A549 (cell line): ENCODE data around the gene ZDHHC17.

Experiments used
- CHD2 ChIP-seq: fragments of 150-350 bp; IDR thresholded peaks from 2 replicates; pipeline ENCODE4 v1.6.1; 2014; ENCODE audit warnings: low read length; ENCODE audit not compliant: partially characterized antibody
- EHMT2 ChIP-seq: fragments of 200-600 bp; sonication (generic); IDR thresholded peaks from 2 replicates; pipeline ENCODE4 v1.6.1; 2016; ENCODE audit warnings: antibody characterized with exemption, low read depth, mild to moderate bottlenecking, moderate library complexity
- EP300 ChIP-seq, 2 experiments: fragments of >200 bp; sonication (Bioruptor Twin); formaldehyde crosslinking; IDR thresholded peaks; 2 replicates in 1 of 2; 3 replicates in 1 of 2; pipeline ENCODE4 v1.6.1; 2016 to 2017
- HDAC2 ChIP-seq: fragments of 200-600 bp; sonication (generic); IDR thresholded peaks from 2 replicates; pipeline ENCODE4 v1.6.1; 2016
- JUN ChIP-seq, 2 experiments: fragments of >200 bp; sonication (Bioruptor Twin); formaldehyde crosslinking; IDR thresholded peaks; 2 replicates in 1 of 2; 3 replicates in 1 of 2; pipeline ENCODE4 v1.6.1; 2016 to 2017
- MAFK ChIP-seq: fragments of 450-650 bp; IDR thresholded peaks from 2 replicates; pipeline ENCODE4 v1.6.1; 2014; ENCODE audit not compliant: partially characterized antibody
- POLR2A ChIP-seq: IDR thresholded peaks from 2 replicates; pipeline ENCODE4 v1.6.1; 2012; ENCODE audit warnings: mild to moderate bottlenecking, low read length
- RAD21 ChIP-seq, 2 experiments: fragments of >200 bp in 1 of 2; sonication (Bioruptor Twin) in 1 of 2; formaldehyde crosslinking in 1 of 2; IDR thresholded peaks in 1 of 2; conservative IDR thresholded peaks in 1 of 2; 2 replicates in 1 of 2; 3 replicates in 1 of 2; pipeline ENCODE4 v1.6.1; 2012 to 2018; ENCODE audit warnings: inconsistent platforms in 1 of 2
- RCOR1 ChIP-seq: fragments of 150-350 bp; IDR thresholded peaks from 2 replicates; pipeline ENCODE4 v1.6.1; 2014; ENCODE audit warnings: antibody characterized with exemption, low read length, low read depth
- ZC3H11A ChIP-seq: fragments of 450-650 bp; IDR thresholded peaks from 2 replicates; pipeline ENCODE4 v1.6.1; 2014; ENCODE audit warnings: antibody characterized with exemption, mild to moderate bottlenecking
- TF ChIP-seq, protein P1 (sequence below): fragments of >200 bp; sonication (Bioruptor Twin); formaldehyde crosslinking; IDR thresholded peaks from 3 replicates; pipeline ENCODE4 v1.5.1; 2016
- TF ChIP-seq, protein P2 (sequence below): fragments of 200-600 bp; sonication (generic); IDR thresholded peaks from 2 replicates; pipeline ENCODE4 v1.6.1; 2016; ENCODE audit warnings: antibody characterized with exemption, mild to moderate bottlenecking, moderate library complexity
- TF ChIP-seq, protein P3 (sequence below): IDR thresholded peaks from 2 replicates; pipeline ENCODE4 v1.6.1; 2012
- TF ChIP-seq, protein P4 (sequence below): fragments of 150-350 bp; IDR thresholded peaks from 2 replicates; pipeline ENCODE4 v1.6.1; 2014; ENCODE audit warnings: low read depth, mild to moderate bottlenecking, low read length

DNA sequence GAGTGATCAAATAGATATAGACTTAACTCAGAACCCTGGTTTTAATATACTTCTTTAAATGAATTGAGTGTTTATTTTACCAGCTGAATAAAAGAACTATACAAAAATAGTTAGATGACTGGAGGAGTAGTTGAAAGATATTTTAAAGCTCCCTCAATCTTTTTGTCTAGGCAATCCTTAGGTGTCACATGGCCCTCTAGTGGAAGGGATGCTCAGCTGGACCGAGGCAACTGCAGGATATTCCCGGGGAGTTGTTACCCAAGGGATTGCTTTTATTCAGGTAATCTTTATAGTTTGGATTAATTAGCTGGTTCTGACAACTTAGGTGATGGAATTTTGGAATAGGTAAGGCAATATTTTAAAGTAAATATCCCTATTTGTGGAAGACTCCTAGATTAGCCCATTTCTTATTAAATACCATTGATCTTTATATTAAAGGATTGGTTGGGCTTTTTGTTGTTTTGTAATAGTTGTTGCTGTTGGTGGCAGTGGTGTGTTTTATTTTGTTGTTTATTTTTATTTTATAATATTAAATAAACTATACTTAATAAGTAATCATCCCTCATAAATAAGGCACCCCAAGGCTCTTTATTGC lies 57.1 kb downstream of the ZDHHC17 start:
- no peak for TF ChIP-seq POLR2A
- TF ChIP-seq EP300 (IDR thresholded peaks at IDR 0.05) = no peak
- TF ChIP-seq HDAC2 = no peak
- peak; percentile 53 to 67; a peak in 4 of 5 replicates for TF ChIP-seq RAD21 (conservative IDR thresholded peaks at IDR 0.05 in 1 of 2, IDR thresholded peaks at IDR 0.05 in 1 of 2)
- TF ChIP-seq, protein P1, sequence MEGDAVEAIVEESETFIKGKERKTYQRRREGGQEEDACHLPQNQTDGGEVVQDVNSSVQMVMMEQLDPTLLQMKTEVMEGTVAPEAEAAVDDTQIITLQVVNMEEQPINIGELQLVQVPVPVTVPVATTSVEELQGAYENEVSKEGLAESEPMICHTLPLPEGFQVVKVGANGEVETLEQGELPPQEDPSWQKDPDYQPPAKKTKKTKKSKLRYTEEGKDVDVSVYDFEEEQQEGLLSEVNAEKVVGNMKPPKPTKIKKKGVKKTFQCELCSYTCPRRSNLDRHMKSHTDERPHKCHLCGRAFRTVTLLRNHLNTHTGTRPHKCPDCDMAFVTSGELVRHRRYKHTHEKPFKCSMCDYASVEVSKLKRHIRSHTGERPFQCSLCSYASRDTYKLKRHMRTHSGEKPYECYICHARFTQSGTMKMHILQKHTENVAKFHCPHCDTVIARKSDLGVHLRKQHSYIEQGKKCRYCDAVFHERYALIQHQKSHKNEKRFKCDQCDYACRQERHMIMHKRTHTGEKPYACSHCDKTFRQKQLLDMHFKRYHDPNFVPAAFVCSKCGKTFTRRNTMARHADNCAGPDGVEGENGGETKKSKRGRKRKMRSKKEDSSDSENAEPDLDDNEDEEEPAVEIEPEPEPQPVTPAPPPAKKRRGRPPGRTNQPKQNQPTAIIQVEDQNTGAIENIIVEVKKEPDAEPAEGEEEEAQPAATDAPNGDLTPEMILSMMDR = peak; percentile 64
- no peak for TF ChIP-seq JUN (IDR thresholded peaks at IDR 0.05)
- TF ChIP-seq CHD2 = no peak
- TF ChIP-seq, protein P2, sequence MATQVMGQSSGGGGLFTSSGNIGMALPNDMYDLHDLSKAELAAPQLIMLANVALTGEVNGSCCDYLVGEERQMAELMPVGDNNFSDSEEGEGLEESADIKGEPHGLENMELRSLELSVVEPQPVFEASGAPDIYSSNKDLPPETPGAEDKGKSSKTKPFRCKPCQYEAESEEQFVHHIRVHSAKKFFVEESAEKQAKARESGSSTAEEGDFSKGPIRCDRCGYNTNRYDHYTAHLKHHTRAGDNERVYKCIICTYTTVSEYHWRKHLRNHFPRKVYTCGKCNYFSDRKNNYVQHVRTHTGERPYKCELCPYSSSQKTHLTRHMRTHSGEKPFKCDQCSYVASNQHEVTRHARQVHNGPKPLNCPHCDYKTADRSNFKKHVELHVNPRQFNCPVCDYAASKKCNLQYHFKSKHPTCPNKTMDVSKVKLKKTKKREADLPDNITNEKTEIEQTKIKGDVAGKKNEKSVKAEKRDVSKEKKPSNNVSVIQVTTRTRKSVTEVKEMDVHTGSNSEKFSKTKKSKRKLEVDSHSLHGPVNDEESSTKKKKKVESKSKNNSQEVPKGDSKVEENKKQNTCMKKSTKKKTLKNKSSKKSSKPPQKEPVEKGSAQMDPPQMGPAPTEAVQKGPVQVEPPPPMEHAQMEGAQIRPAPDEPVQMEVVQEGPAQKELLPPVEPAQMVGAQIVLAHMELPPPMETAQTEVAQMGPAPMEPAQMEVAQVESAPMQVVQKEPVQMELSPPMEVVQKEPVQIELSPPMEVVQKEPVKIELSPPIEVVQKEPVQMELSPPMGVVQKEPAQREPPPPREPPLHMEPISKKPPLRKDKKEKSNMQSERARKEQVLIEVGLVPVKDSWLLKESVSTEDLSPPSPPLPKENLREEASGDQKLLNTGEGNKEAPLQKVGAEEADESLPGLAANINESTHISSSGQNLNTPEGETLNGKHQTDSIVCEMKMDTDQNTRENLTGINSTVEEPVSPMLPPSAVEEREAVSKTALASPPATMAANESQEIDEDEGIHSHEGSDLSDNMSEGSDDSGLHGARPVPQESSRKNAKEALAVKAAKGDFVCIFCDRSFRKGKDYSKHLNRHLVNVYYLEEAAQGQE = no peak
- no peak for TF ChIP-seq ZC3H11A
- TF ChIP-seq MAFK = no peak
- no peak for TF ChIP-seq EHMT2
- TF ChIP-seq, protein P3, sequence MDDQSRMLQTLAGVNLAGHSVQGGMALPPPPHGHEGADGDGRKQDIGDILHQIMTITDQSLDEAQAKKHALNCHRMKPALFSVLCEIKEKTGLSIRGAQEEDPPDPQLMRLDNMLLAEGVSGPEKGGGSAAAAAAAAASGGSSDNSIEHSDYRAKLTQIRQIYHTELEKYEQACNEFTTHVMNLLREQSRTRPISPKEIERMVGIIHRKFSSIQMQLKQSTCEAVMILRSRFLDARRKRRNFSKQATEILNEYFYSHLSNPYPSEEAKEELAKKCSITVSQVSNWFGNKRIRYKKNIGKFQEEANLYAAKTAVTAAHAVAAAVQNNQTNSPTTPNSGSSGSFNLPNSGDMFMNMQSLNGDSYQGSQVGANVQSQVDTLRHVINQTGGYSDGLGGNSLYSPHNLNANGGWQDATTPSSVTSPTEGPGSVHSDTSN = no peak
- TF ChIP-seq, protein P4, sequence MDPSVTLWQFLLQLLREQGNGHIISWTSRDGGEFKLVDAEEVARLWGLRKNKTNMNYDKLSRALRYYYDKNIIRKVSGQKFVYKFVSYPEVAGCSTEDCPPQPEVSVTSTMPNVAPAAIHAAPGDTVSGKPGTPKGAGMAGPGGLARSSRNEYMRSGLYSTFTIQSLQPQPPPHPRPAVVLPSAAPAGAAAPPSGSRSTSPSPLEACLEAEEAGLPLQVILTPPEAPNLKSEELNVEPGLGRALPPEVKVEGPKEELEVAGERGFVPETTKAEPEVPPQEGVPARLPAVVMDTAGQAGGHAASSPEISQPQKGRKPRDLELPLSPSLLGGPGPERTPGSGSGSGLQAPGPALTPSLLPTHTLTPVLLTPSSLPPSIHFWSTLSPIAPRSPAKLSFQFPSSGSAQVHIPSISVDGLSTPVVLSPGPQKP = no peak
- no peak for TF ChIP-seq RCOR1
